Activated naive CD8-positive, alpha-beta T cell (primary cell): ENCODE data around the gene PPARA.

Source experiments
- H3K27ac Mint-ChIP-seq: one replicate; pipeline ENCODE4 v1.8.0; 2021; ENCODE audit warnings: mixed read lengths
- H3K27me3 Mint-ChIP-seq: one replicate; pipeline ENCODE4 v1.8.0; 2021; ENCODE audit warnings: mixed read lengths
- H3K36me3 Mint-ChIP-seq: one replicate; pipeline ENCODE4 v1.8.0; 2021; ENCODE audit warnings: mixed read lengths
- H3K4me1 Mint-ChIP-seq: one replicate; pipeline ENCODE4 v1.8.0; 2021; ENCODE audit warnings: low read depth, mixed read lengths
- H3K4me3 Mint-ChIP-seq: one replicate; pipeline ENCODE4 v1.8.0; 2021; ENCODE audit warnings: mild to moderate bottlenecking, mixed read lengths
- H3K9me3 Mint-ChIP-seq: one replicate; pipeline ENCODE4 v1.8.0; 2021; ENCODE audit warnings: low read depth, mixed read lengths

The PPARA gene

DNA sequence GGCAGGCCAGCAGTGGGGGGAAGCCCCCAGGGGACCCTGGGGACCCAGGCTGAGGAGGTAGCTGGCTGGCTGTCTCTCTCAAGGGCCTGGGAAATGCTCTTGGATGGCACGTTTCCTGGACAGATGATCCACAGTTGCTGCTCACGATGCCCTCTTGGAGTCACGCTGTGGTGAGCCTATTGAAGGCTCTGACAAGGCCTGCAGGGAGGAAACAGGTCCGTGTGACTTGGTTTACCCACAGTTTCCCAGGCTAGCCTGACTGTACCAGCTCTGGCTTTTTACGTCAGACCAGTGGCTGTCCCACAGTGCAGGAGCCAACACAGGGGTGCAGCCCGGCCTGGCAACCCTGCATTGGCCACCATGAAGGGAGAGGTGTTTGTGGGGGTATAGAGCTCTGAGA, 29.2 kb upstream of the PPARA start:
- no peak overlapping the region for H3K4me3 Mint-ChIP-seq
- no peaks in the 10 kb centered on the region for H3K36me3 Mint-ChIP-seq
- H3K27me3 Mint-ChIP-seq, result no peaks in the 10 kb centered on the region
- H3K27ac Mint-ChIP-seq, result no peak overlapping the region
- H3K4me1 Mint-ChIP-seq, result no peaks in the 10 kb centered on the region
- H3K9me3 Mint-ChIP-seq, result no peaks in the 10 kb centered on the region

- Mint-ChIP-seq H3K27me3 (no peaks in the 10 kb centered on the region), H3K9me3 (no peaks in the 10 kb centered on the region), H3K36me3 (no peaks in the 10 kb centered on the region), H3K4me1 (no peaks in the 10 kb centered on the region), H3K4me3 (no peak overlapping the region), H3K27ac (no peak overlapping the region)
Observed at GRCh38 chr22:46121523-46122287, 28.6 kb upstream of the PPARA start.

- no peak overlapping the region for H3K27ac Mint-ChIP-seq
- no peaks in the 10 kb centered on the region for H3K36me3 Mint-ChIP-seq
- H3K4me3 Mint-ChIP-seq, result no peak overlapping the region
- H3K4me1 Mint-ChIP-seq, result no peaks in the 10 kb centered on the region
- no peaks in the 10 kb centered on the region for H3K27me3 Mint-ChIP-seq
- no peaks in the 10 kb centered on the region for H3K9me3 Mint-ChIP-seq
Observed at GRCh38 chr22:46122511-46122971, 27.8 kb upstream of the PPARA start.

DNA sequence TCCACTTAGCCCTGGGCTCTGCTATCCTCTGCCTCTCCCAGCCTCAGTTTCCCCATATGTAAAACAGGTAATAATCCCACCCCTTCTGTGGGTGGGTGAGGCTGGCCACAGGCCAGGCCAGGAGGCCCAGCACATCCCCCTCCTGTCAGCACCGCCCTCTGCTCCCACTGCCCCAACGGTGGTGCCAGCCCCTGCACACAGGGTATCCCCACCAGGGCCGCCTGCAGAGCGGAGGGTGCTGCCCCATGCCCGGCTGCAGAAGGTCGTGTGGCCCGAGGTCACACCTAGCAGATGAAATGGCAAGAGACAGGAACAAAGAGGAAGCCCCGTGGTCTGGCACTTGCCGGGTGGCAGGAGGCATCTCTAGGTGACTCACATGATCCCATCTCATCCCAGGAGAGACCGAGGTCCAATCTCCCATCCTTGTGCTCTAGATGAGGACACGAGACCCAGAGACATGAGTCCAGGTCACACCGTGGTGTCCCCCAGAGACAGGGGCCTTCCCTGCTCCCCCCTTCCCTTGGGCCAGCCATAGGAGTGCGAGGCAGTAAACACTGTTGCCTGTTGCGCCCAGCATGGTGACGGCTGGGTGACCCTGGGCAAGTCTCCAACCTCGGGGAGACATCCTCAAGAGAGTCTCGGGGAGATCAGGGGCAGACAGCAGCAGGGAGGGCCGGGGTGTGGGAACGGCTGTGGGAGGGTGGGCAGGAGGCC, 27.2 kb upstream of the PPARA start:
- Mint-ChIP-seq H3K4me3 (no peak overlapping the region), H3K36me3 (no peaks in the 10 kb centered on the region), H3K27ac (no peak overlapping the region), H3K27me3 (no peaks in the 10 kb centered on the region), H3K4me1 (no peaks in the 10 kb centered on the region), H3K9me3 (no peaks in the 10 kb centered on the region)

GRCh38 chr22:46123694-46124382, 26.5 kb upstream of the PPARA start:
- Mint-ChIP-seq H3K27me3 (no peaks in the 10 kb centered on the region), H3K9me3 (no peaks in the 10 kb centered on the region), H3K36me3 (no peaks in the 10 kb centered on the region), H3K4me1 (no peaks in the 10 kb centered on the region), H3K27ac (no peak overlapping the region), H3K4me3 (no peak overlapping the region)

- no peak overlapping the region for H3K27ac Mint-ChIP-seq
- no peak overlapping the region for H3K4me3 Mint-ChIP-seq
- H3K27me3 Mint-ChIP-seq, result no peaks in the 10 kb centered on the region
- H3K9me3 Mint-ChIP-seq, result no peaks in the 10 kb centered on the region
- H3K4me1 Mint-ChIP-seq, result no peaks in the 10 kb centered on the region
- no peaks in the 10 kb centered on the region for H3K36me3 Mint-ChIP-seq
Observed at GRCh38 chr22:46124383-46125144, 25.8 kb upstream of the PPARA start.

GRCh38 chr22:46125311-46125710, 25.0 kb upstream of the PPARA start:
- H3K4me3 Mint-ChIP-seq, result no peak overlapping the region
- H3K27ac Mint-ChIP-seq, result no peak overlapping the region
- H3K36me3 Mint-ChIP-seq, result no peaks in the 10 kb centered on the region
- H3K27me3 Mint-ChIP-seq, result no peaks in the 10 kb centered on the region
- no peaks in the 10 kb centered on the region for H3K4me1 Mint-ChIP-seq
- no peaks in the 10 kb centered on the region for H3K9me3 Mint-ChIP-seq

GRCh38 chr22:46125816-46126765, 24.2 kb upstream of the PPARA start:
- Mint-ChIP-seq H3K4me3 (no peak overlapping the region), H3K9me3 (no peaks in the 10 kb centered on the region), H3K27ac (no peak overlapping the region), H3K36me3 (no peaks in the 10 kb centered on the region), H3K4me1 (no peaks in the 10 kb centered on the region), H3K27me3 (no peaks in the 10 kb centered on the region)

GRCh38 chr22:46126853-46127385, 23.4 kb upstream of the PPARA start:
- Mint-ChIP-seq H3K27ac (no peak overlapping the region), H3K4me3 (no peak overlapping the region)

GRCh38 chr22:46127556-46127955, 22.8 kb upstream of the PPARA start:
- H3K4me3 Mint-ChIP-seq, result no peak overlapping the region
- H3K27ac Mint-ChIP-seq, result no peak overlapping the region
- no peaks in the 10 kb centered on the region for H3K36me3 Mint-ChIP-seq
- H3K9me3 Mint-ChIP-seq, result no peaks in the 10 kb centered on the region
- H3K27me3 Mint-ChIP-seq, result no peaks in the 10 kb centered on the region
- no peaks in the 10 kb centered on the region for H3K4me1 Mint-ChIP-seq

More at GRCh38 chr22:46126853-46127385, 23.4 kb upstream of the PPARA start:
- Mint-ChIP-seq H3K27me3 (no peaks in the 10 kb centered on the region), H3K4me1 (no peaks in the 10 kb centered on the region), H3K36me3 (no peaks in the 10 kb centered on the region), H3K9me3 (no peaks in the 10 kb centered on the region)

DNA sequence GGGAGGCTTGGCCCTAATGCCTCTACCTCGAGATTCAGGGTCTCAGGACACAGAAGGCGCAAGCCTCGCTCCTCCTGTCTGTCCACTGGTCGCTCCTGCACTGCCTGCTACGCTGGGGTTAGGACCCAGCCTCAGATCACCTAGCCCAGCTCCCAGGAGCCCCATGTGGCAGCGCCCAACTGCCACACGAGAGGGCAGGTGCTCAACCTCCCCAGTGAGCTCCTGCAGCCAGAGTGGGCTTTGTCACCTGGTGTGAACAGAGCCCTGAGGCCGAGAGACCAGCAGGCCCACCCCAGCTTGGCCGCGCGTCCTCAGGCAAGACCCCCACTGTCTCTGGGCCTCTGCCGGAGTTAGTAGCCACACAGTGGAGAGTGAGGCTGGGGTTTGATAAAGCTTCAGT, 21.7 kb upstream of the PPARA start:
- no peak overlapping the region for H3K27ac Mint-ChIP-seq
- H3K36me3 Mint-ChIP-seq, result no peaks in the 10 kb centered on the region
- H3K27me3 Mint-ChIP-seq, result no peaks in the 10 kb centered on the region
- no peaks in the 10 kb centered on the region for H3K4me1 Mint-ChIP-seq
- no peaks in the 10 kb centered on the region for H3K9me3 Mint-ChIP-seq
- no peak overlapping the region for H3K4me3 Mint-ChIP-seq

DNA sequence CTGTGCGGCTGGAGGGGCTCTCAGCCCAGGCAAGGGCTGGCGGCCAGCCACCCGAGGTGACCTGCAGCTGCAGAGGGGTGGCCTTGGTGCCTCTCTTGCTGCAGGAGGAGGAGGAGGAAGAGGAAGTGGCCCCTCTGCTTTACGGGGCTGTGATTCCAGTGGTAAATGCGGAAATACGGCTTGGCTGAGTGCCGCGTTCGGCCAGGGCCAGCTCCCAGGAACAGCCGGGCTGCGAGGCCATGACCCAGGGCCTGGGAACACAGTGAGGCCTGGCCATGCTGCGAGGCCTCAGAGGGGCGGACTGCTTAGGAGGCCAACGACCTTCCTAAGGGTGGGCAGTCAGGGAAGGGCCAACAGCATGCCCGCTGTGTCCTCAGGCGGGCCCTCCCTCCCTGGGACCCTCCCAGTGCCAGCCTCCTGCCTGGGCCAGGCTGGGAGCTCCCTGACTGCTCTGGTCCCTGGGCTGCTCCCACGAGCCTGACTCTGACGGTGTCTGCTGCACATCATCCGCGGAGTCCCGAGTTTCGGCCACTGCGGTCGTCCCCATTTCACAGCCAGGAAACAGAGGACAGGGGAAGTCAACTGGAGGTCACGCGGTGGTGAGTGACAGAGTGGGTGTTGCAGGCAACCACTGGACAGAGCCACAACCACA, 20.8 kb upstream of the PPARA start:
- Mint-ChIP-seq H3K9me3 (no peaks in the 10 kb centered on the region), H3K4me3 (no peak overlapping the region), H3K36me3 (no peaks in the 10 kb centered on the region), H3K27me3 (no peaks in the 10 kb centered on the region), H3K27ac (no peak overlapping the region), H3K4me1 (no peaks in the 10 kb centered on the region)

GRCh38 chr22:46131151-46131587, 19.2 kb upstream of the PPARA start:
- no peak overlapping the region for H3K27ac Mint-ChIP-seq

More at GRCh38 chr22:46131151-46131587, 19.2 kb upstream of the PPARA start:
- Mint-ChIP-seq H3K36me3 (no peaks in the 10 kb centered on the region), H3K4me3 (no peak overlapping the region), H3K27me3 (no peaks in the 10 kb centered on the region), H3K4me1 (no peaks in the 10 kb centered on the region), H3K9me3 (no peaks in the 10 kb centered on the region)
